K562 (cell line): Measurements from ENCODE around the gene GLT8D2. TPM values are rescaled to one million over a fixed set of nuclear protein-coding genes. Genes with fewer than 3 reads are reported as not detected.

Experiments used
- ARID1B ChIP-seq: fragments of 450-650 bp; IDR thresholded peaks from 2 replicates; pipeline ENCODE4 v1.6.1; 2016; ENCODE audit warnings: antibody characterized with exemption, mild to moderate bottlenecking, inconsistent platforms
- BCOR ChIP-seq: fragments of 450-650 bp; IDR thresholded peaks from 2 replicates; pipeline ENCODE4 v1.6.1; 2016
- CBX1 ChIP-seq: sonication (generic); IDR thresholded peaks from 2 replicates; pipeline ENCODE4 v1.6.1; 2016; ENCODE audit warnings: antibody characterized with exemption, low read depth, mild to moderate bottlenecking
- CXXC5 ChIP-seq: fragments of 250-450 bp; sonication (Bioruptor Pico); IDR thresholded peaks from 2 replicates; pipeline ENCODE4 v1.8.0; 2022; ENCODE audit warnings: inconsistent platforms, mild to moderate bottlenecking, moderate library complexity
- DMBX1 ChIP-seq: fragments of 250-450 bp; sonication (Bioruptor Pico); IDR thresholded peaks from 2 replicates; pipeline ENCODE4 v1.8.0; 2022; ENCODE audit warnings: inconsistent platforms, mild to moderate bottlenecking, moderate library complexity, borderline replicate concordance
- EGR1 ChIP-seq: fragments of 450-650 bp; conservative IDR thresholded peaks from 2 replicates; pipeline ENCODE4 v1.6.1; 2017; ENCODE audit warnings: mild to moderate bottlenecking
- HBP1 ChIP-seq: fragments of 450-650 bp; formaldehyde crosslinking; IDR thresholded peaks from 2 replicates; pipeline ENCODE4 v1.4.0; 2022; ENCODE audit warnings: missing genetic modification characterization
- HDAC2 ChIP-seq: fragments of 450-650 bp; IDR thresholded peaks from 2 replicates; pipeline ENCODE4 v1.6.1; 2016; ENCODE audit warnings: mild to moderate bottlenecking
- HMGN3 ChIP-seq: IDR thresholded peaks from 2 replicates; pipeline ENCODE4 v1.6.1; 2011; ENCODE audit warnings: borderline replicate concordance, low read depth, mild to moderate bottlenecking, mixed read lengths, low read length; ENCODE audit not compliant: insufficient read length; ENCODE audit errors: extremely low read depth
- MAZ ChIP-seq, 2 experiments: fragments of 450-650 bp in 1 of 2; sonication (generic) in 1 of 2; formaldehyde crosslinking; IDR thresholded peaks in 1 of 2; conservative IDR thresholded peaks in 1 of 2; 2 replicates each; pipeline versions ENCODE4 v1.4.0 to v1.5.0; 2020; ENCODE audit warnings: mild to moderate bottlenecking in 1 of 2, missing genetic modification reagents in 1 of 2
- NBN ChIP-seq: fragments of 450-650 bp; IDR thresholded peaks from 2 replicates; pipeline ENCODE4 v1.6.1; 2016; ENCODE audit warnings: low read depth, mild to moderate bottlenecking
- NR2C1 ChIP-seq, 2 experiments: fragments of 450-650 bp; IDR thresholded peaks; 2 replicates each; pipeline ENCODE4 v1.6.1; 2017; ENCODE audit warnings: mild to moderate bottlenecking in 2 of 2, antibody characterized with exemption in 1 of 2, inconsistent platforms in 1 of 2, missing compliant biosample characterization in 1 of 2, missing genetic modification characterization in 1 of 2
- POLR2A ChIP-seq: fragments of 450-650 bp; conservative IDR thresholded peaks from 2 replicates; pipeline ENCODE4 v1.6.1; 2016
- POLR3A ChIP-seq: IDR thresholded peaks from 2 replicates; pipeline ENCODE4 v1.6.1; 2011; ENCODE audit warnings: borderline replicate concordance, mild to moderate bottlenecking, moderate library complexity; ENCODE audit not compliant: insufficient read length, insufficient read depth; ENCODE audit errors: extremely low read depth
- RBM25 ChIP-seq: fragments of 200-400 bp; formaldehyde crosslinking; IDR thresholded peaks from 2 replicates; pipeline ENCODE4 v1.6.1; 2018; ENCODE audit warnings: low read length, low read depth, moderate library complexity; ENCODE audit not compliant: severe bottlenecking
- SRF ChIP-seq, 2 experiments: fragments of 250-450, 450-650 bp in 1 of 2; sonication (Bioruptor Pico) in 1 of 2; sonication (generic) in 1 of 2; formaldehyde crosslinking; IDR thresholded peaks; 2 replicates each; pipeline versions ENCODE4 v1.5.0 to v1.5.1; 2020 to 2022; ENCODE audit warnings: mild to moderate bottlenecking in 1 of 2, missing genetic modification reagents in 1 of 2
- U2AF1 ChIP-seq: fragments of 200-400 bp; formaldehyde crosslinking; optimal IDR thresholded peaks from 2 replicates; pipeline ENCODE3; 2017; ENCODE audit warnings: mild to moderate bottlenecking, low read depth, low read length, moderate library complexity
- ZBTB7A ChIP-seq: IDR thresholded peaks from 2 replicates; pipeline ENCODE4 v1.6.1; 2011; ENCODE audit warnings: low read depth, mild to moderate bottlenecking, low read length, moderate library complexity, borderline replicate concordance; ENCODE audit not compliant: control insufficient read depth
- ZNF778 ChIP-seq: fragments of 450-650 bp; formaldehyde crosslinking; IDR thresholded peaks from 2 replicates; pipeline ENCODE4 v1.4.0; 2020; ENCODE audit warnings: mild to moderate bottlenecking, moderate library complexity
- polyA plus RNA-seq, 8 experiments: library from polyadenylated mRNA; depleted of rRNA in 4 of 8; stranded (reverse) in 5 of 8; unstranded in 3 of 8; fragments of >200 nt; fragmentation: Nextera tagmentation in 2 of 8; fragmentation: Illumina TruSeq in 1 of 8; extraction: Ambion mirVana in 2 of 8; extraction: Trizol in 1 of 8; gene quantifications; 2 replicates each; pipeline versions ENCODE4 v1.2.1 to v1.2.3, GENCODE V29; 2011 to 2014; ENCODE audit warnings: inconsistent platforms in 1 of 8, missing spikeins in 1 of 8
- total RNA-seq, 7 experiments: library from RNA; depleted of rRNA in 6 of 7; stranded (reverse); fragments of >200 nt in 6 of 7; fragmentation: Illumina TruSeq in 2 of 7; extraction: Trizol in 2 of 7; gene quantifications; 2 replicates each; pipeline versions ENCODE4 v1.2.1 to v1.2.3, GENCODE V29; 2011 to 2021; ENCODE audit warnings: low replicate concordance in 1 of 7
- TF ChIP-seq, protein P1 (sequence below): fragments of 450-650 bp; IDR thresholded peaks from 2 replicates; pipeline ENCODE4 v1.6.1; 2014; ENCODE audit warnings: low read depth, mild to moderate bottlenecking, moderate library complexity, borderline replicate concordance
- TF ChIP-seq, protein P2 (sequence below): fragments of 450-650 bp; IDR thresholded peaks from 2 replicates; pipeline ENCODE4 v1.6.1; 2016
- TF ChIP-seq, protein P3 (sequence below): fragments of 250-450 bp; sonication (Bioruptor Pico); IDR thresholded peaks from 2 replicates; pipeline ENCODE4 v1.4.0; 2020; ENCODE audit warnings: mild to moderate bottlenecking

Gene GLT8D2
- total and polyA plus RNA-seq, 9 of the 15 experiments (the other 6 are each of a cell fraction or from before 2014, with no cell fraction given): 0.18 to 0.27 (median 0.18) TPM; not detected in 6

- TF ChIP-seq, protein P1, sequence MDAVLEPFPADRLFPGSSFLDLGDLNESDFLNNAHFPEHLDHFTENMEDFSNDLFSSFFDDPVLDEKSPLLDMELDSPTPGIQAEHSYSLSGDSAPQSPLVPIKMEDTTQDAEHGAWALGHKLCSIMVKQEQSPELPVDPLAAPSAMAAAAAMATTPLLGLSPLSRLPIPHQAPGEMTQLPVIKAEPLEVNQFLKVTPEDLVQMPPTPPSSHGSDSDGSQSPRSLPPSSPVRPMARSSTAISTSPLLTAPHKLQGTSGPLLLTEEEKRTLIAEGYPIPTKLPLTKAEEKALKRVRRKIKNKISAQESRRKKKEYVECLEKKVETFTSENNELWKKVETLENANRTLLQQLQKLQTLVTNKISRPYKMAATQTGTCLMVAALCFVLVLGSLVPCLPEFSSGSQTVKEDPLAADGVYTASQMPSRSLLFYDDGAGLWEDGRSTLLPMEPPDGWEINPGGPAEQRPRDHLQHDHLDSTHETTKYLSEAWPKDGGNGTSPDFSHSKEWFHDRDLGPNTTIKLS: peak; percentile 46; the same call in 1 of the 2 replicates
- TF ChIP-seq SRF (CRISPR knock-in tag; IDR thresholded peaks at IDR 0.05) (peak in 1 of 2 experiments; percentile 68; a peak in 2 of 4 replicates), CXXC5 (CRISPR knock-in tag) (peak; percentile 76), BCOR (peak; percentile 54; the same call in 1 of the 2 replicates), RBM25 (no peak), HMGN3 (peak; percentile 81), MAZ (CRISPR knock-in tag; conservative IDR thresholded peaks at IDR 0.05 in 1 of 2, IDR thresholded peaks at IDR 0.05 in 1 of 2) (peak; percentile 98), HDAC2 (peak; percentile 93), U2AF1 (peak; percentile 47), NBN (peak; percentile 67; the same call in 1 of the 2 replicates), ZBTB7A (0 out of 2 replicates have a peak, but pooled peaks have one; percentile 45), HBP1 (0 out of 2 replicates have a peak, but pooled peaks have one; percentile 40), NR2C1 (IDR thresholded peaks at IDR 0.05) (no peak), NR2C1 (tag; IDR thresholded peaks at IDR 0.05) (peak; percentile 45; the same call in 1 of the 2 replicates), CBX1 (peak; percentile 11; the same call in 1 of the 2 replicates), DMBX1 (no peak), EGR1 (peak; percentile 72), POLR2A (peak; percentile 79), ARID1B (peak; percentile 29; the same call in 1 of the 2 replicates), POLR3A (no peak), ZNF778 (CRISPR knock-in tag) (no peak)
- TF ChIP-seq, protein P2, sequence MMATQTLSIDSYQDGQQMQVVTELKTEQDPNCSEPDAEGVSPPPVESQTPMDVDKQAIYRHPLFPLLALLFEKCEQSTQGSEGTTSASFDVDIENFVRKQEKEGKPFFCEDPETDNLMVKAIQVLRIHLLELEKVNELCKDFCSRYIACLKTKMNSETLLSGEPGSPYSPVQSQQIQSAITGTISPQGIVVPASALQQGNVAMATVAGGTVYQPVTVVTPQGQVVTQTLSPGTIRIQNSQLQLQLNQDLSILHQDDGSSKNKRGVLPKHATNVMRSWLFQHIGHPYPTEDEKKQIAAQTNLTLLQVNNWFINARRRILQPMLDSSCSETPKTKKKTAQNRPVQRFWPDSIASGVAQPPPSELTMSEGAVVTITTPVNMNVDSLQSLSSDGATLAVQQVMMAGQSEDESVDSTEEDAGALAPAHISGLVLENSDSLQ: peak; percentile 81
- TF ChIP-seq, protein P3, sequence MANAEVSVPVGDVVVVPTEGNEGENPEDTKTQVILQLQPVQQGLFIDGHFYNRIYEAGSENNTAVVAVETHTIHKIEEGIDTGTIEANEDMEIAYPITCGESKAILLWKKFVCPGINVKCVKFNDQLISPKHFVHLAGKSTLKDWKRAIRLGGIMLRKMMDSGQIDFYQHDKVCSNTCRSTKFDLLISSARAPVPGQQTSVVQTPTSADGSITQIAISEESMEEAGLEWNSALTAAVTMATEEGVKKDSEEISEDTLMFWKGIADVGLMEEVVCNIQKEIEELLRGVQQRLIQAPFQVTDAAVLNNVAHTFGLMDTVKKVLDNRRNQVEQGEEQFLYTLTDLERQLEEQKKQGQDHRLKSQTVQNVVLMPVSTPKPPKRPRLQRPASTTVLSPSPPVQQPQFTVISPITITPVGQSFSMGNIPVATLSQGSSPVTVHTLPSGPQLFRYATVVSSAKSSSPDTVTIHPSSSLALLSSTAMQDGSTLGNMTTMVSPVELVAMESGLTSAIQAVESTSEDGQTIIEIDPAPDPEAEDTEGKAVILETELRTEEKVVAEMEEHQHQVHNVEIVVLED (CRISPR knock-in tag): peak; percentile 15; the same call in 1 of the 2 replicates
These were observed 14.2 kb upstream of the GLT8D2 start, which contains the start of gene HCFC2 (continued) for GRCh38 chr12:104064031-104064841.
